K562 (cell line): ENCODE measurements around the gene MPI. TPM values are rescaled to one million over a fixed set of nuclear protein-coding genes. Genes with fewer than 3 reads are reported as not detected.

Experiments used
- ATF7 ChIP-seq: fragments of 450-650 bp; IDR thresholded peaks from 2 replicates; pipeline ENCODE4 v1.7.1; 2014; ENCODE audit warnings: mild to moderate bottlenecking, moderate library complexity
- BCOR ChIP-seq: fragments of 450-650 bp; IDR thresholded peaks from 2 replicates; pipeline ENCODE4 v1.6.1; 2016
- EGR1 ChIP-seq: fragments of 450-650 bp; conservative IDR thresholded peaks from 2 replicates; pipeline ENCODE4 v1.6.1; 2017; ENCODE audit warnings: mild to moderate bottlenecking
- FOXK1 ChIP-seq: sonication (generic); formaldehyde crosslinking; IDR thresholded peaks from 2 replicates; pipeline ENCODE4 v1.8.0; 2022; ENCODE audit warnings: missing genetic modification reagents, mild to moderate bottlenecking, borderline replicate concordance
- HOXB6 ChIP-seq: fragments of 250-450 bp; sonication (Bioruptor Pico); IDR thresholded peaks from 2 replicates; pipeline ENCODE4 v1.5.1; 2022; ENCODE audit warnings: mild to moderate bottlenecking, borderline replicate concordance
- MEF2D ChIP-seq: conservative IDR thresholded peaks from 2 replicates; pipeline ENCODE4 v1.6.1; 2016; ENCODE audit warnings: low read depth, missing genetic modification characterization, missing compliant biosample characterization
- ZFP1 ChIP-seq: fragments of 450-650 bp; formaldehyde crosslinking; IDR thresholded peaks from 2 replicates; pipeline ENCODE4 v1.4.0; 2020; ENCODE audit warnings: mild to moderate bottlenecking, mixed read lengths
- ZNF12 ChIP-seq: sonication (generic); formaldehyde crosslinking; IDR thresholded peaks from 2 replicates; pipeline ENCODE4 v1.4.0; 2020; ENCODE audit warnings: mild to moderate bottlenecking, missing genetic modification reagents
- ZNF232 ChIP-seq: sonication (generic); formaldehyde crosslinking; IDR thresholded peaks from 2 replicates; pipeline ENCODE4 v1.8.0; 2022; ENCODE audit warnings: mild to moderate bottlenecking, missing genetic modification reagents
- ZNF436 ChIP-seq: fragments of 250-450, 450-650 bp; sonication (Bioruptor Pico); formaldehyde crosslinking; IDR thresholded peaks from 2 replicates; pipeline ENCODE4 v1.7.0; 2020; ENCODE audit warnings: mild to moderate bottlenecking
- ZNF764 ChIP-seq: fragments of 250-450 bp; sonication (Bioruptor Pico); IDR thresholded peaks from 2 replicates; pipeline ENCODE4 v1.4.0; 2020; ENCODE audit warnings: low read depth, mild to moderate bottlenecking, moderate library complexity
- polyA plus RNA-seq, 8 experiments: library from polyadenylated mRNA; depleted of rRNA in 4 of 8; stranded (reverse) in 5 of 8; unstranded in 3 of 8; fragments of >200 nt; fragmentation: Nextera tagmentation in 2 of 8; fragmentation: Illumina TruSeq in 1 of 8; extraction: Ambion mirVana in 2 of 8; extraction: Trizol in 1 of 8; gene quantifications; 2 replicates each; pipeline versions ENCODE4 v1.2.1 to v1.2.3, GENCODE V29; 2011 to 2014; ENCODE audit warnings: inconsistent platforms in 1 of 8, missing spikeins in 1 of 8
- total RNA-seq, 7 experiments: library from RNA; depleted of rRNA in 6 of 7; stranded (reverse); fragments of >200 nt in 6 of 7; fragmentation: Illumina TruSeq in 2 of 7; extraction: Trizol in 2 of 7; gene quantifications; 2 replicates each; pipeline versions ENCODE4 v1.2.1 to v1.2.3, GENCODE V29; 2011 to 2021; ENCODE audit warnings: low replicate concordance in 1 of 7
- TF ChIP-seq, protein P1 (sequence below): sonication (generic); formaldehyde crosslinking; IDR thresholded peaks from 2 replicates; pipeline ENCODE4 v1.8.1; 2023; ENCODE audit warnings: mild to moderate bottlenecking, missing genetic modification reagents
- TF ChIP-seq, protein P2 (sequence below): fragments of 250-450 bp; sonication (Bioruptor Pico); IDR thresholded peaks from 2 replicates; pipeline ENCODE4 v1.9.0; 2021; ENCODE audit warnings: mild to moderate bottlenecking
- TF ChIP-seq, protein P3 (sequence below): fragments of 250-450 bp; sonication (Bioruptor Pico); IDR thresholded peaks from 2 replicates; pipeline ENCODE4 v1.8.0; 2021; ENCODE audit warnings: moderate library complexity, mild to moderate bottlenecking, inconsistent platforms
- TF ChIP-seq, protein P4 (sequence below), 2 experiments: fragments of 450-650 bp in 1 of 2; sonication (generic) in 1 of 2; formaldehyde crosslinking in 1 of 2; IDR thresholded peaks; 2 replicates each; pipeline versions ENCODE4 v1.7.1 to v1.9.0; 2016 to 2022; ENCODE audit warnings: inconsistent platforms in 1 of 2, mild to moderate bottlenecking in 1 of 2, missing genetic modification reagents in 1 of 2

MPI gene
- total and polyA plus RNA-seq, 9 of the 15 experiments (the other 6 are each of a cell fraction or from before 2014, with no cell fraction given) = 30.7 to 105 (median 40.5) TPM

DNA sequence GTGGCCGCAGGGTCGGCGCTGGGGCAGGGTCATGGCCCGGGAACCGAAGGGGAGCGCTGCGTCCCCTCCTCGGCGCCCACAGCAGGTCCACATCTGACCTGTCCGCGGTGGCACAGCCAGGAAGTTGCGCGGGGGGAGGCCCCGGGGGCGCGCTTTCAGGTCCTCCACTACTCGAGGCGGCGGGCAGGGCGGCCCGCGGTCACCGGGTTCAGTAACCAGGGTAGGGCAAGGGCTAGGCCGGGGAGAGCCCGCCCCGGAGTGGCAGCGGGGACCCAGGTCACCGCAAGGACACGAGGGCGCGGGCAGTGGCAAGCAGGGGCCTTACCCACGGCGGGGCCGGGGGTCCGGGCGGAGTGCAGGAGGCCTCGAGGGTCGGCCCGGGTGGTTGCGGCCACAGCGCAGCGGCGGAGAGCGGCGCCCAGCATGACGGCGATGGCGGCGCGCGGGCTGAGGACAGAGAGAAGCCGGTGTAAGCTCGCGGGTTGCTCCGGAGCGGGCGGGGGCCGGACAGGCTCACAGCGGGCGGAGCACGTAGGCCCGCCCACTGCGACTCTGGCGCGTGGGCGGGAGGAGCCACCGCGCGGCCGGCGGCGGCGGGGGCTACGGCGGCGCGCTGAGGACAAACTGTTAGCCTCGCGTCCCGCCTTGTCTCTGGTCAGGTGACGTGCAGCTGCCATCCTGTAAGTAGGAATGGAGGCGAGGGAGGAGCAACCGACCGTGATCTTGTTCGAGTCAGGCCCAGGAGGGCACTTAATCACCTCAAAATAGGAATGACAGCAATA lies 47.9 kb downstream of the MPI start, which contains the start of gene COX5A (continued):
- TF ChIP-seq EGR1 (peak; percentile 83), HOXB6 (CRISPR knock-in tag) (no peak), ZNF12 (CRISPR knock-in tag) (peak; percentile 76; the same call in 1 of the 2 replicates), BCOR (peak; percentile 41; the same call in 1 of the 2 replicates), ZNF436 (no peak), ATF7 (peak; percentile 88), ZNF232 (CRISPR knock-in tag) (no peak), FOXK1 (no peak), ZFP1 (no peak), ZNF764 (CRISPR knock-in tag) (no peak), MEF2D (tag) (no peak)
- TF ChIP-seq, protein P1, sequence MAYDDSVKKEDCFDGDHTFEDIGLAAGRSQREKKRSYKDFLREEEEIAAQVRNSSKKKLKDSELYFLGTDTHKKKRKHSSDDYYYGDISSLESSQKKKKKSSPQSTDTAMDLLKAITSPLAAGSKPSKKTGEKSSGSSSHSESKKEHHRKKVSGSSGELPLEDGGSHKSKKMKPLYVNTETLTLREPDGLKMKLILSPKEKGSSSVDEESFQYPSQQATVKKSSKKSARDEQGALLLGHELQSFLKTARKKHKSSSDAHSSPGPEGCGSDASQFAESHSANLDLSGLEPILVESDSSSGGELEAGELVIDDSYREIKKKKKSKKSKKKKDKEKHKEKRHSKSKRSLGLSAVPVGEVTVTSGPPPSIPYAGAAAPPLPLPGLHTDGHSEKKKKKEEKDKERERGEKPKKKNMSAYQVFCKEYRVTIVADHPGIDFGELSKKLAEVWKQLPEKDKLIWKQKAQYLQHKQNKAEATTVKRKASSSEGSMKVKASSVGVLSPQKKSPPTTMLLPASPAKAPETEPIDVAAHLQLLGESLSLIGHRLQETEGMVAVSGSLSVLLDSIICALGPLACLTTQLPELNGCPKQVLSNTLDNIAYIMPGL = peak; percentile 83
- TF ChIP-seq, protein P2, sequence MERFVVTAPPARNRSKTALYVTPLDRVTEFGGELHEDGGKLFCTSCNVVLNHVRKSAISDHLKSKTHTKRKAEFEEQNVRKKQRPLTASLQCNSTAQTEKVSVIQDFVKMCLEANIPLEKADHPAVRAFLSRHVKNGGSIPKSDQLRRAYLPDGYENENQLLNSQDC (CRISPR knock-in tag) = no peak
- TF ChIP-seq, protein P3, sequence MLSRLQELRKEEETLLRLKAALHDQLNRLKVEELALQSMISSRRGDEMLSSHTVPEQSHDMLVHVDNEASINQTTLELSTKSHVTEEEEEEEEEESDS = no peak
- TF ChIP-seq, protein P4, sequence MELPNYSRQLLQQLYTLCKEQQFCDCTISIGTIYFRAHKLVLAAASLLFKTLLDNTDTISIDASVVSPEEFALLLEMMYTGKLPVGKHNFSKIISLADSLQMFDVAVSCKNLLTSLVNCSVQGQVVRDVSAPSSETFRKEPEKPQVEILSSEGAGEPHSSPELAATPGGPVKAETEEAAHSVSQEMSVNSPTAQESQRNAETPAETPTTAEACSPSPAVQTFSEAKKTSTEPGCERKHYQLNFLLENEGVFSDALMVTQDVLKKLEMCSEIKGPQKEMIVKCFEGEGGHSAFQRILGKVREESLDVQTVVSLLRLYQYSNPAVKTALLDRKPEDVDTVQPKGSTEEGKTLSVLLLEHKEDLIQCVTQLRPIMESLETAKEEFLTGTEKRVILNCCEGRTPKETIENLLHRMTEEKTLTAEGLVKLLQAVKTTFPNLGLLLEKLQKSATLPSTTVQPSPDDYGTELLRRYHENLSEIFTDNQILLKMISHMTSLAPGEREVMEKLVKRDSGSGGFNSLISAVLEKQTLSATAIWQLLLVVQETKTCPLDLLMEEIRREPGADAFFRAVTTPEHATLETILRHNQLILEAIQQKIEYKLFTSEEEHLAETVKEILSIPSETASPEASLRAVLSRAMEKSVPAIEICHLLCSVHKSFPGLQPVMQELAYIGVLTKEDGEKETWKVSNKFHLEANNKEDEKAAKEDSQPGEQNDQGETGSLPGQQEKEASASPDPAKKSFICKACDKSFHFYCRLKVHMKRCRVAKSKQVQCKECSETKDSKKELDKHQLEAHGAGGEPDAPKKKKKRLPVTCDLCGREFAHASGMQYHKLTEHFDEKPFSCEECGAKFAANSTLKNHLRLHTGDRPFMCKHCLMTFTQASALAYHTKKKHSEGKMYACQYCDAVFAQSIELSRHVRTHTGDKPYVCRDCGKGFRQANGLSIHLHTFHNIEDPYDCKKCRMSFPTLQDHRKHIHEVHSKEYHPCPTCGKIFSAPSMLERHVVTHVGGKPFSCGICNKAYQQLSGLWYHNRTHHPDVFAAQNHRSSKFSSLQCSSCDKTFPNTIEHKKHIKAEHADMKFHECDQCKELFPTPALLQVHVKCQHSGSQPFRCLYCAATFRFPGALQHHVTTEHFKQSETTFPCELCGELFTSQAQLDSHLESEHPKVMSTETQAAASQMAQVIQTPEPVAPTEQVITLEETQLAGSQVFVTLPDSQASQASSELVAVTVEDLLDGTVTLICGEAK (IDR thresholded peaks at IDR 0.05) = no peak; the same call in 1 of the 2 replicates
- TF ChIP-seq, protein P4 (CRISPR knock-in tag; IDR thresholded peaks at IDR 0.05) = no peak
